Measurements from ENCODE around the gene EDN3. TPM values are rescaled to one million over a fixed set of nuclear protein-coding genes. Genes with fewer than 3 reads are reported as not detected.

Gene EDN3
- total and polyA plus RNA-seq, 9 of the 15 experiments (the other 6 are each of a cell fraction or from before 2014, with no cell fraction given), result not detected

- H3K9ac ChIP-seq (ENCODE audit: insufficient read depth in 1 of 2, low read depth in 2 of 2, low read length in 2 of 2), result no peak overlapping the region
- FAIRE-seq (no peak), ATAC-seq (no peak), DNase-seq (ENCODE audit: extremely low read depth in 1 of 4, low spot score in 3 of 4) (no peak)
- WGBS (ENCODE audit: insufficient coverage, low coverage, missing lambda C conversion rate), result 0% methylated on average over 4 of the region's 4 CpGs
- no peaks in the 10 kb centered on the region for H3K79me2 ChIP-seq (ENCODE audit: control insufficient read depth, insufficient read depth, low read length)
- no peak overlapping the region for H3K4me2 ChIP-seq (ENCODE audit: insufficient read depth, low read length)
- no peaks in the 10 kb centered on the region for H4K20me1 ChIP-seq (replicated peaks; ENCODE audit: control insufficient read depth, insufficient read depth, low read length)
- H3K27me3 ChIP-seq (ENCODE audit: control insufficient read depth in 2 of 2, insufficient read depth in 2 of 2, low read length in 2 of 2), result peaks cover 0 to 10% of the 10 kb centered on the region in 2 experiments; a peak in 2 of 5 replicates
- ChIA-PET POLR2A (interaction anchor here (0.6 kb wide), 1 partner anchor 506 kb away, joined by 3 read pairs; no protein-coding TSS in a partner anchor), CTCF (ENCODE audit: low intra/inter-chr PET ratio) (no interaction called here)
- H3K4me3 ChIP-seq, result no peak overlapping the region
- no peak overlapping the region for H3K27ac ChIP-seq (ENCODE audit: extremely low read depth, low read depth, low read length)
- intact Hi-C loops (cut with micrococcal nuclease) (no loop called here), in situ Hi-C loops (cut with MboI) (no loop called here)
- no peaks in the 10 kb centered on the region for H3K9me3 ChIP-seq (replicated peaks; ENCODE audit: control insufficient read depth, insufficient read depth, low read depth, low read length)
- no peaks in the 10 kb centered on the region for H3K4me1 ChIP-seq (replicated peaks in 1 of 2; ENCODE audit: control insufficient read depth in 2 of 2, insufficient read depth in 2 of 2, low read length in 2 of 2)
- H2AFZ ChIP-seq (ENCODE audit: low read depth, low read length), result no peak overlapping the region
- no peaks in the 10 kb centered on the region for H3K36me3 ChIP-seq (ENCODE audit: control insufficient read depth, insufficient read depth, low read length)
- BruUV-seq (replicated peaks), result no TSS peak
- no peak for TF ChIP-seq ZNF75A (CRISPR knock-in tag; IDR thresholded peaks at IDR 0.05)
- no peak for TF ChIP-seq MEF2D (tag; conservative IDR thresholded peaks at IDR 0.05; ENCODE audit: low read depth)
- no peak for TF ChIP-seq MECOM (CRISPR knock-in tag; IDR thresholded peaks at IDR 0.05)
- no peak for TF ChIP-seq RFX5 (IDR thresholded peaks at IDR 0.05; ENCODE audit: low read depth, low read length)
- H3K9me1 ChIP-seq (ENCODE audit: control insufficient read depth, insufficient read depth, low read length), result no peaks in the 10 kb centered on the region
Observed at GRCh38 chr20:59352541-59352940, 52.1 kb downstream of the EDN3 start.

- DNase-seq (ENCODE audit: extremely low read depth in 1 of 4, low spot score in 3 of 4) (no peak), FAIRE-seq (no peak), ATAC-seq (no peak)
- no peak overlapping the region for H2AFZ ChIP-seq (ENCODE audit: low read depth, low read length)
- no peaks in the 10 kb centered on the region for H3K79me2 ChIP-seq (ENCODE audit: control insufficient read depth, insufficient read depth, low read length)
- no peaks in the 10 kb centered on the region for H3K9me1 ChIP-seq (ENCODE audit: control insufficient read depth, insufficient read depth, low read length)
- 0% methylated on average over 9 of the region's 9 CpGs for WGBS (ENCODE audit: insufficient coverage, low coverage, missing lambda C conversion rate)
- peaks cover 0 to 10% of the 10 kb centered on the region in 2 experiments; a peak in 2 of 5 replicates for H3K27me3 ChIP-seq (ENCODE audit: control insufficient read depth in 2 of 2, insufficient read depth in 2 of 2, low read length in 2 of 2)
- no peaks in the 10 kb centered on the region for H3K36me3 ChIP-seq (ENCODE audit: control insufficient read depth, insufficient read depth, low read length)
- intact Hi-C loops (cut with micrococcal nuclease) (no loop called here), in situ Hi-C loops (cut with MboI) (no loop called here)
- ChIA-PET POLR2A (interaction anchor here (0.6 kb wide), 1 partner anchor 507 kb away, joined by 3 read pairs; no protein-coding TSS in a partner anchor), CTCF (ENCODE audit: low intra/inter-chr PET ratio) (no interaction called here)
- no peak overlapping the region for H3K27ac ChIP-seq (ENCODE audit: extremely low read depth, low read depth, low read length)
- H4K20me1 ChIP-seq (replicated peaks; ENCODE audit: control insufficient read depth, insufficient read depth, low read length), result no peaks in the 10 kb centered on the region
- no peak overlapping the region for H3K4me2 ChIP-seq (ENCODE audit: insufficient read depth, low read length)
- no TSS peak for BruUV-seq (replicated peaks)
- H3K4me3 ChIP-seq, result no peak overlapping the region
- no peaks in the 10 kb centered on the region for H3K4me1 ChIP-seq (replicated peaks in 1 of 2; ENCODE audit: control insufficient read depth in 2 of 2, insufficient read depth in 2 of 2, low read length in 2 of 2)
- no peaks in the 10 kb centered on the region for H3K9me3 ChIP-seq (replicated peaks; ENCODE audit: control insufficient read depth, insufficient read depth, low read depth, low read length)
- H3K9ac ChIP-seq (ENCODE audit: insufficient read depth in 1 of 2, low read depth in 2 of 2, low read length in 2 of 2), result no peak overlapping the region
- no peak for TF ChIP-seq NONO (IDR thresholded peaks at IDR 0.05; ENCODE audit: low read depth in 2 of 2, low read length in 1 of 2)
- TF ChIP-seq ZBTB1 (CRISPR knock-in tag; IDR thresholded peaks at IDR 0.05; ENCODE audit: borderline replicate concordance, low read depth), result no peak
- TF ChIP-seq ATF1 (CRISPR knock-in tag; IDR thresholded peaks at IDR 0.05), result no peak
- no peak for TF ChIP-seq ATF1 (tag; IDR thresholded peaks at IDR 0.05)
- TF ChIP-seq, protein P1, sequence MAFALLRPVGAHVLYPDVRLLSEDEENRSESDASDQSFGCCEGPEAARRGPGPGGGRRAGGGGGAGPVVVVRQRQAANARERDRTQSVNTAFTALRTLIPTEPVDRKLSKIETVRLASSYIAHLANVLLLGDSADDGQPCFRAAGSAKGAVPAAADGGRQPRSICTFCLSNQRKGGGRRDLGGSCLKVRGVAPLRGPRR (CRISPR knock-in tag; IDR thresholded peaks at IDR 0.05), result no peak
- TF ChIP-seq CUX1 (CRISPR knock-in tag; IDR thresholded peaks at IDR 0.05), result no peak
- TF ChIP-seq ZNF586 (CRISPR knock-in tag; conservative IDR thresholded peaks at IDR 0.05), result no peak
- TF ChIP-seq MTA2 (IDR thresholded peaks at IDR 0.05; ENCODE audit: low read depth), result no peak
Observed at GRCh38 chr20:59352990-59353389, 52.6 kb downstream of the EDN3 start.

All from K562 (cell line).